Spinal cord (tissue), 10 donors: ENCODE results near the gene BMP8B. TPM values are rescaled to one million over a fixed set of nuclear protein-coding genes. Genes with fewer than 3 reads are reported as not detected.
"Not testable (repeated sequence)": the region's sequence is repeated elsewhere in the genome, so short reads cannot be mapped to it uniquely, and the experiment has no call there.

Experiments
- DNase-seq, 6 donors: peaks; one replicate each; pipeline versions ENCODE4 v3.0.0 to v3.0.0-alpha.2; 2013 to 2015; ENCODE audit warnings: low spot score in 6 of 6, low read depth in 4 of 6
- H3K27ac ChIP-seq: one replicate; pipeline ENCODE4 v1.5.1; 2013; ENCODE audit warnings: low read depth, low read length, control low read depth
- H3K27me3 ChIP-seq: one replicate; pipeline ENCODE4 v1.6.1; 2013; ENCODE audit warnings: low read length; ENCODE audit not compliant: control insufficient read depth, insufficient read depth
- H3K36me3 ChIP-seq: one replicate; pipeline ENCODE4 v1.6.1; 2013; ENCODE audit warnings: low read length; ENCODE audit not compliant: control insufficient read depth, insufficient read depth
- H3K4me1 ChIP-seq: one replicate; pipeline ENCODE4 v1.6.1; 2013; ENCODE audit warnings: low read length; ENCODE audit not compliant: control insufficient read depth, insufficient read depth
- H3K4me3 ChIP-seq: one replicate; pipeline ENCODE4 v1.5.1; 2013; ENCODE audit warnings: low read depth, low read length, control low read depth
- H3K9me3 ChIP-seq: one replicate; pipeline ENCODE4 v1.6.1; 2013; ENCODE audit warnings: low read length; ENCODE audit not compliant: control insufficient read depth, insufficient read depth
- WGBS: methylation state at CpG from one replicate; pipeline ENCODE4 v1.1.5; 2013; ENCODE audit warnings: missing lambda C conversion rate; ENCODE audit not compliant: insufficient coverage; 5-methylcytosine and 5-hydroxymethylcytosine counted together
- polyA plus RNA-seq, 2 donors: library from polyadenylated mRNA; unstranded; fragments of 120-200 nt; gene quantifications; one replicate each; pipeline ENCODE4 v1.2.1, GENCODE V29; 2013; ENCODE audit not compliant: insufficient read length in 2 of 2
- total RNA-seq, 2 donors: library from RNA; depleted of rRNA in 1 of 2; stranded (reverse); fragments of 120-200 nt in 1 of 2; fragments of >200 nt in 1 of 2; gene quantifications; one replicate each; pipeline versions ENCODE4 v1.2.3 to v1.2.4, GENCODE V29; 2013 to 2014
- donor health status: healthy.

Gene BMP8B
- total and polyA plus RNA-seq, 4 donors = 7.8 to 19.4 (median 15.6) TPM

- H3K27me3 ChIP-seq, H3K36me3 ChIP-seq, H3K4me3 ChIP-seq, DNase-seq, H3K9me3 ChIP-seq, H3K27ac ChIP-seq: not testable (repeated sequence)
- H3K4me1 ChIP-seq = peaks cover 20% of the 10 kb centered on the region
- WGBS = 93% methylated on average over 5 of the region's 10 CpGs
Observed at GRCh38 chr1:39782685-39783084, 6.0 kb downstream of the BMP8B start.

- H3K4me3 ChIP-seq = no peak overlapping the region
- no peaks in the 10 kb centered on the region for H3K9me3 ChIP-seq
- H3K4me1 ChIP-seq = peaks cover 25% of the 10 kb centered on the region
Observed at GRCh38 chr1:39782103-39782502, 6.6 kb downstream of the BMP8B start.

GRCh38 chr1:39781349-39781715 is 7.3 kb downstream of the BMP8B start:
- WGBS = no CpG with 5 or more reads among the region's 2 CpGs
- no peaks in the 10 kb centered on the region for H3K27me3 ChIP-seq
- H3K4me3 ChIP-seq = no peak overlapping the region
- DNase-seq = no peak
- H3K36me3 ChIP-seq = no peaks in the 10 kb centered on the region
- H3K4me1 ChIP-seq = peaks cover 17% of the 10 kb centered on the region
- H3K27ac ChIP-seq = no peak overlapping the region
- H3K9me3 ChIP-seq = no peaks in the 10 kb centered on the region

More at GRCh38 chr1:39782103-39782502, 6.6 kb downstream of the BMP8B start:
- WGBS = no CpG with 5 or more reads among the region's 6 CpGs
- no peak overlapping the region for H3K27ac ChIP-seq
- H3K36me3 ChIP-seq = no peaks in the 10 kb centered on the region
- no peak for DNase-seq
- H3K27me3 ChIP-seq = peaks cover 2% of the 10 kb centered on the region

GRCh38 chr1:39779821-39780220 is 8.8 kb downstream of the BMP8B start:
- no peak for DNase-seq
- Histone ChIP-seq H3K4me1 (peaks cover 5% of the 10 kb centered on the region), H3K27ac (no peak overlapping the region), H3K27me3 (no peaks in the 10 kb centered on the region), H3K36me3 (no peaks in the 10 kb centered on the region), H3K4me3 (no peak overlapping the region), H3K9me3 (no peaks in the 10 kb centered on the region)
- 74% methylated on average over 5 of the region's 5 CpGs for WGBS

GRCh38 chr1:39779137-39779536 is 9.5 kb downstream of the BMP8B start:
- Histone ChIP-seq H3K9me3 (no peaks in the 10 kb centered on the region), H3K27me3 (no peaks in the 10 kb centered on the region), H3K4me3 (no peak overlapping the region), H3K36me3 (no peaks in the 10 kb centered on the region), H3K27ac (no peak overlapping the region), H3K4me1 (peaks cover 5% of the 10 kb centered on the region)
- DNase-seq = no peak
- WGBS = 90% methylated on average over 5 of the region's 7 CpGs

DNA sequence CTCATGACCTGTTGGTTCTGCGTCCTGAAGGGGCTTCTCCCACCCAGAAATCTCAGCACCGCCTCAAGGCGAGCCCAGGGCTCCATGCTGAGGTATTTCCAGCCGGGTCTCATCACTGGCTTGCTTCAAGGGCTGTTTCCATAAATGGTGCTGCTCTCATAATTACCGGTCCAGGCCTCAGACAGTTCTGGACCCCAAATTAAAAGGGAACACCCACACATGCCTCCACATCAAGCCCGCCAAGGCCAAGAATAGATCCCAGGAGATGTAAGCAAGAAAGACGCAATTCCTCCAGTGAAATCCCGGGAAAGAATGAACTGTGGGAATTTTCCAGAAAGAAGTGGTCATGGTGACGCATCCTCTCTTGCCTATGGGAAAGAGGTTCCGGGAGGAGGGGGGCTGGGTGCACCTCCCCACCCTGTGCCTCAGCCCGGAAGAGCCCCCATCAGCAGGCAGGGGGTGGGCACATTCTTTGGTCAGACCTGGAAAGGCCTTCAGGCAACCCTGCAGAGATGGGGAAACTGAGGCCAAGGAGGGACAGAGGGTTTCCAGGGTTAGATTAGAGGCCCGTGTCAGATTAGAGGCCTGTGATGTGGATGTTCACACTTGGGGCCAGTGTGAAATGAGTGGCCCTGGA is 10.1 kb downstream of the BMP8B start:
- H3K27me3 ChIP-seq, H3K27ac ChIP-seq, H3K36me3 ChIP-seq, H3K9me3 ChIP-seq, DNase-seq, H3K4me1 ChIP-seq, H3K4me3 ChIP-seq: not testable (repeated sequence)
- 100% methylated on average over 2 of the region's 12 CpGs for WGBS

DNA sequence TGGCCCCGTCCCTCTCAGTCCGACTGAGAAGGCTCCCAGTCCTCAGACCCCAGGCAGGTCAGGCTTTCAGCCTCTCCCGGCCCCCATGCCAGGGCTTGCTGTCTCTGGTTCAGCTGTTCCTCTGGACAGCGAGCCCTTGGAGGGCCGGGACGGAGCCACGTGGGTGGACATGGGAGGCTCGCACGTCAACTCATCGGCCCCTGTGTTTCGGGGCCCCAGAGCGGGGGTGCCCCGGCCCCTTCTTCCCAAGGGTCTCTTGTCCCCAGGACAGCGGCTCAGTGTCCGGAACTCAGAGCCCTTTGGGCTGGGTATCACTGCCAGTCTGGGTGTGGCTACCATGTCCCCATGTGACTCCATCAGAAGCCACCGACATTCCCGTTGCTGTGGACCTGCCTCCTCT is 10.8 kb downstream of the BMP8B start:
- H3K27ac ChIP-seq, DNase-seq, H3K36me3 ChIP-seq, H3K27me3 ChIP-seq, H3K9me3 ChIP-seq, H3K4me3 ChIP-seq, H3K4me1 ChIP-seq: not testable (repeated sequence)
- WGBS = 95% methylated on average over 9 of the region's 17 CpGs

DNA sequence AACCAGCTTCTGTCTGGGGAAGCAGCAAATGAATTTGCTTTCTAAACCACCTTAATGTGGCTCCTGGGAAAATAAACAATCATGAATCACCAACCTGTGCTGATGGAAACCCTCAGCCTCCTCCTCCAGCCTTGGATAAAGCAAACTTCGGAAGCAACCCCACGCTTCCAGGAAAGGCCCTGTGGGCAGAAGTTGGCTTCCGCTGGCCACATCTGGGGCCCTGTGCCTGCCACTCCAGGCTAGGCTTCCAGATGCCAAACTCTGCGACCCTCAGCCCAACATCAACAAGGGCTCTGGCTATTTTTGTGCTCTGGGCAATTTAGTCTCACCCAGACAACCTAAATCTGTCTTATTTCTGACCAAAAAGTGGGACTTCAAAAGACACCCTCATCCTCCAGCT is 11.4 kb downstream of the BMP8B start:
- H3K27me3 ChIP-seq = no peaks in the 10 kb centered on the region
- WGBS = 83% methylated on average over 4 of the region's 4 CpGs
- DNase-seq = peak in 1 of 6 donors; percentile 44

DNA sequence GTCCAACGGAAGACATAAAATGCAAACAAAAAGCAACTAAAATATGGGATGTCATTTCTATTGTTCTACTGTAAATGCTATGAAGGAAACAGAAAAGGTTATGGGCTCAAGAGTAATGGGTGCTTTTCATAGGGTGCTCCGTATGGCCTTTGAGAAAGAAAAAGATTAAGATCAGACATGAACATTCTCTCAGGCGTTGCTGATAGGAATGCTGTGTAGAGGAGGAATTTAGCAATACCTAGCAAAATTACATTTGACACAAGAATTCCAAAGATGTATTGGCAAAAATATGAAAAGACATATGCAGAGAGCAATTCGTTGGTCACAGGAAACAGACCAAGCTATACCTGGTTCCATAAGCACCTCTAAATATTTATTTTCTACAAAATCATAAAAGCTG is 11.8 kb downstream of the BMP8B start:
- Histone ChIP-seq H3K36me3 (no peaks in the 10 kb centered on the region), H3K4me1 (peaks cover 5% of the 10 kb centered on the region), H3K9me3 (no peaks in the 10 kb centered on the region), H3K4me3 (no peak overlapping the region), H3K27ac (no peak overlapping the region), H3K27me3 (no peaks in the 10 kb centered on the region)
- no peak for DNase-seq
- no CpG with 5 or more reads among the region's 4 CpGs for WGBS

More for the DNA sequence above, 11.4 kb downstream of the BMP8B start:
- H3K36me3 ChIP-seq = no peaks in the 10 kb centered on the region
- H3K9me3 ChIP-seq = no peaks in the 10 kb centered on the region
- peaks cover 5% of the 10 kb centered on the region for H3K4me1 ChIP-seq
- H3K4me3 ChIP-seq = no peak overlapping the region
- H3K27ac ChIP-seq = no peak overlapping the region

GRCh38 chr1:39776400-39776713 is 12.3 kb downstream of the BMP8B start:
- Histone ChIP-seq H3K27me3 (no peaks in the 10 kb centered on the region), H3K27ac (no peak overlapping the region), H3K4me1 (peaks cover 5% of the 10 kb centered on the region), H3K36me3 (no peaks in the 10 kb centered on the region), H3K9me3 (no peaks in the 10 kb centered on the region), H3K4me3 (no peak overlapping the region)
- WGBS = 60% methylated on average over 11 of the region's 12 CpGs
- DNase-seq = no peak
